Endothelial cell of umbilical vein (primary cell): ENCODE data around the gene SAMD4B. TPM values are rescaled to one million over a fixed set of nuclear protein-coding genes. Genes with fewer than 3 reads are reported as not detected.
A peak's percentile ranks its signal among the peaks of the same experiment; 100 is the strongest.

ENCODE experiments used
- BruUV-seq: library from RNA; stranded (reverse); fragments of 400-500 nt; replicated peaks from 2 replicates; lab custom pipeline; 2021; lab: Mats Ljungman, UMichigan
- CTCF ChIA-PET: fragments of 300-600, 350-600 bp; sonication (Branson Sonifier 250); formaldehyde crosslinking; loops from one replicate; lab custom pipeline; 2021; ENCODE audit warnings: antibody characterized with exemption, inconsistent platforms; lab: Charles Lee
- POLR2A ChIA-PET: fragments of 300-600, 350-600 bp; sonication (Branson Sonifier 250); formaldehyde crosslinking; loops from one replicate; lab custom pipeline; 2021; ENCODE audit warnings: antibody characterized with exemption, inconsistent platforms; lab: Charles Lee
- DNase-seq: peaks from one replicate; pipeline ENCODE4 v3.0.0-alpha.2; 2011; ENCODE audit warnings: low read depth, low spot score
- FAIRE-seq: peaks from 2 replicates; lab custom pipeline; 2011; peaks lifted over from hg19 to GRCh38; lab: Jason Lieb, UNC
- H2AFZ ChIP-seq: 2 replicates; pipeline ENCODE4 v1.6.0; 2012; ENCODE audit warnings: low read depth, low read length, control low read depth, inconsistent platforms
- H3K27ac ChIP-seq: 2 replicates; pipeline ENCODE4 v1.5.1; 2011; ENCODE audit warnings: low read depth, mild to moderate bottlenecking, control low read depth, low read length, moderate library complexity; ENCODE audit not compliant: insufficient read depth
- H3K27me3 ChIP-seq, 2 experiments: 2 replicates each; pipeline versions ENCODE4 v1.6.0 to v1.6.1; 2011; ENCODE audit warnings: low read length in 2 of 2, mixed read lengths in 1 of 2; ENCODE audit not compliant: control insufficient read depth in 2 of 2, insufficient read depth in 2 of 2
- H3K36me3 ChIP-seq, 2 experiments: 2 replicates in 1 of 2; 3 replicates in 1 of 2; pipeline ENCODE4 v1.5.1; 2011; ENCODE audit warnings: low read length in 2 of 2, mild to moderate bottlenecking in 1 of 2, moderate library complexity in 1 of 2; ENCODE audit not compliant: control insufficient read depth in 2 of 2, insufficient read depth in 2 of 2; ENCODE audit errors: extremely low read depth in 1 of 2
- H3K4me1 ChIP-seq: 3 replicates; pipeline ENCODE4 v1.5.1; 2011; ENCODE audit warnings: mild to moderate bottlenecking, low read length; ENCODE audit not compliant: control insufficient read depth, insufficient read depth; ENCODE audit errors: extremely low read depth
- H3K4me2 ChIP-seq: 2 replicates; pipeline ENCODE4 v1.6.1; 2011; ENCODE audit warnings: low read length, control low read depth, mixed read lengths; ENCODE audit not compliant: insufficient read depth
- H3K4me3 ChIP-seq, 3 experiments: fragments of 200-600 bp in 1 of 3; sonication (generic), shearing (Covaris generic) in 1 of 3; replicated peaks in 1 of 3; 2 replicates each; pipeline ENCODE4 v1.5.1; 2011 to 2016; ENCODE audit warnings: control low read depth in 3 of 3, low read length in 3 of 3, mild to moderate bottlenecking in 2 of 3, inconsistent platforms in 1 of 3, low read depth in 1 of 3, moderate library complexity in 1 of 3; ENCODE audit not compliant: insufficient read depth in 1 of 3
- H3K79me2 ChIP-seq: 2 replicates; pipeline ENCODE4 v1.6.0; 2012; ENCODE audit warnings: low read length, inconsistent platforms; ENCODE audit not compliant: control insufficient read depth, insufficient read depth
- H3K9ac ChIP-seq: replicated peaks from 2 replicates; pipeline ENCODE3; 2011; ENCODE audit warnings: low read length, control low read depth; ENCODE audit not compliant: insufficient read depth; ENCODE audit errors: extremely low read depth
- H3K9me1 ChIP-seq: replicated peaks from 3 replicates; pipeline ENCODE4 v1.6.0; 2011; ENCODE audit warnings: mild to moderate bottlenecking, low read length; ENCODE audit not compliant: control insufficient read depth, insufficient read depth; ENCODE audit errors: extremely low read depth
- H3K9me3 ChIP-seq: replicated peaks from 2 replicates; pipeline ENCODE4 v1.5.1; 2012; ENCODE audit warnings: low read length, inconsistent platforms; ENCODE audit not compliant: control insufficient read depth, insufficient read depth
- H4K20me1 ChIP-seq: replicated peaks from 2 replicates; pipeline ENCODE3; 2011; ENCODE audit warnings: mild to moderate bottlenecking, low read length; ENCODE audit not compliant: control insufficient read depth, insufficient read depth; ENCODE audit errors: extremely low read depth
- EZH2 ChIP-seq: IDR thresholded peaks from 2 replicates; pipeline ENCODE4 v1.6.1; 2012; ENCODE audit warnings: borderline replicate concordance, low read depth, mild to moderate bottlenecking, moderate library complexity, low read length, inconsistent platforms; ENCODE audit not compliant: severe bottlenecking
- FOS ChIP-seq: IDR thresholded peaks from 2 replicates; pipeline ENCODE4 v1.6.1; 2011; ENCODE audit warnings: mild to moderate bottlenecking, low read length, moderate library complexity, borderline replicate concordance; ENCODE audit not compliant: insufficient read depth
- GATA2 ChIP-seq: IDR thresholded peaks from 2 replicates; pipeline ENCODE4 v1.7.0; 2011; ENCODE audit warnings: low read depth, mild to moderate bottlenecking, moderate library complexity, mixed read lengths, low read length; ENCODE audit not compliant: insufficient read length, insufficient read depth
- JUN ChIP-seq: IDR thresholded peaks from 2 replicates; pipeline ENCODE4 v1.6.1; 2011; ENCODE audit warnings: borderline replicate concordance, low read depth; ENCODE audit not compliant: insufficient read length, insufficient read depth
- MYC ChIP-seq: IDR thresholded peaks from one replicate; pipeline ENCODE4 v1.6.1; 2011; ENCODE audit warnings: mild to moderate bottlenecking, low read depth, low read length
- POLR2A ChIP-seq: IDR thresholded peaks from 2 replicates; pipeline ENCODE4 v1.6.1; 2012; ENCODE audit warnings: low read depth, mild to moderate bottlenecking, control low read depth, low read length
- POLR2AphosphoS5 ChIP-seq: IDR thresholded peaks from 2 replicates; pipeline ENCODE4 v1.6.1; 2012; ENCODE audit warnings: low read depth, mild to moderate bottlenecking, control low read depth, low read length, moderate library complexity; ENCODE audit not compliant: insufficient read depth
- dilution Hi-C: fragments of 300-500 bp; cut with MboI; formaldehyde crosslinking; loops from one replicate; pipeline ENCODE4 v1.15.0; 2019; ENCODE audit warnings: low sequenced_read_pairs; ENCODE audit not compliant: extremely low pct_ligation_motif_present
- intact Hi-C: fragments of 100-400 bp; cut with micrococcal nuclease; formaldehyde crosslinking; loops from one replicate; pipeline ENCODE4 v1.10.0; 2022
- microRNA-seq: library from miRNA; unstranded; fragments of <30 nt; microRNA quantifications from one replicate; pipeline ENCODE4 v1.2.0, GENCODE V29; 2021; ENCODE audit warnings: borderline number of aligned reads, borderline replicate concordance
- polyA plus RNA-seq, 4 experiments: library from polyadenylated mRNA; depleted of rRNA in 3 of 4; stranded (reverse) in 3 of 4; unstranded in 1 of 4; fragments of >200 nt; gene quantifications; 2 replicates each; pipeline versions ENCODE4 v1.2.1 to v1.2.3, GENCODE V29; 2011 to 2012; ENCODE audit warnings: missing spikeins in 1 of 4
- small RNA-seq: library from RNA; depleted of rRNA; stranded (forward); fragments of <200 nt; gene quantifications from one replicate; pipeline ENCODE3, GENCODE V24; 2012; ENCODE audit warnings: low replicate concordance, low read depth; ENCODE audit not compliant: insufficient read depth, insufficient read length
- total RNA-seq: library from RNA; stranded (reverse); gene quantifications from 2 replicates; pipeline ENCODE4 v1.2.3, GENCODE V29; 2021
- TF ChIP-seq, protein P1 (sequence below), 2 donors: IDR thresholded peaks; 1 replicate in 1 of 2; 2 replicates in 1 of 2; pipeline ENCODE4 v1.5.1; 2011; ENCODE audit warnings: low read length in 2 of 2, mild to moderate bottlenecking in 2 of 2, moderate library complexity in 2 of 2, control low read depth in 1 of 2, inconsistent platforms in 1 of 2, low read depth in 1 of 2; ENCODE audit not compliant: insufficient read depth in 1 of 2; ENCODE audit errors: extremely low read depth in 1 of 2
- TF ChIP-seq, protein P2 (sequence below): IDR thresholded peaks from 2 replicates; pipeline ENCODE4 v1.6.1; 2011; ENCODE audit not compliant: insufficient read depth, insufficient read length

The SAMD4B gene
- total and polyA plus RNA-seq, 2 donors (not counting 3 experiments of a cell fraction or from before 2014, with no cell fraction given): 82.1 to 84.2 TPM

DNA sequence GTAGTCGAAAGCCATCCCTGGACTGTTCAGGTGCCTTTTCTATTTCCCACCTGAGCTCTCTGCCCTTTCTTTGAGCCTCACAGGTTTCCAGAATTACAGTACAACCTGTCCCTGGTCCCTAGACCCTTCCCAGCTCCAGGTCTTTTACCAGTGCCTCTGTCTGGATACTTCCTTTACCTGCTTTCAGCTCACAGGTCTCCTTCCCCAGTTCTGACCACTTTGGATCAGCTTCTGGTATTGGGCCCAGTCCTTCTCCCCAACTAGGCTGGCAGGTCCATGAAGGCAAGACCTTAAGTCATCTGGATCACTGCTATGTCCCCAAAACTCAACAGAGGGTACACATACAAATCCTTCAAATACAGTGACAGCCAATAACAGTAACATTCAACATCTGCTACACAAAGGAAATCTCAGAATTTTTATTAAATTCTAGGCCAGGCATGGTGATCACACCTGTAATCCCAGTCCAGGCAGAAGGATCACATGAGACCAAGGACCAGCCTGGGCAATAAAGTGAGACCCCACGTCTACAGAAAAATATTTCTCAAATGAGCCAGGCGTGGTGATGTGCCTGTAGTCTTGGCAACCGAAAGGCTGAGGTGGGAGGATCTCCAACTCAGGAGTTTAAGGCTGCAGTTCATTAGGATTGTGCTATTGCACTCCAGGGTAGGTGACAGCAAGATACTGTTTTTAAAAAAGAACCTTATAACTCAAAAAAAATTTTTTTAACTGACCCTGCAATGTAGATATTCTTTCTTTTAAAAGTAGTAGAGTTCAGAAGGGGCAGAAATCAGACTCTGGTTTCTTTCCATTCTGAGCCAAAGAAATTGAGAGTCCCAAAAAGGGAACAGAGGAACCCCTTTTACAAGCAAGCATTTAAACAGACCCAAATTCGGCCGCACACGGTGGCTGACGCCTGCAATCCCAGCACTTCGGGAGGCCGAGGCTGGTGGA is 92.2 kb downstream of the SAMD4B start:
- BruUV-seq: TSS peak; percentile 42

More for the DNA sequence above, 92.2 kb downstream of the SAMD4B start:
- intact Hi-C loops: loop anchor here (5.0 kb wide), 1 partner anchor 92 kb away; the partner anchor contains the start of gene SAMD4B
- peak overlapping the region; percentile 96 for H3K4me3 ChIP-seq
- DNase-seq (no peak), FAIRE-seq (no peak)
- peak overlapping the region; percentile 96 for H3K27ac ChIP-seq
- H2AFZ ChIP-seq: no peak overlapping the region
- H3K27me3 ChIP-seq: no peaks in the 10 kb centered on the region
- H3K4me2 ChIP-seq: peak overlapping the region; percentile 84
- peak overlapping the region; percentile 100 for H3K9ac ChIP-seq
- H3K79me2 ChIP-seq: peaks cover 31% of the 10 kb centered on the region
- H3K4me1 ChIP-seq: peaks cover 29% of the 10 kb centered on the region
- no peaks in the 10 kb centered on the region for H3K9me1 ChIP-seq
- TF ChIP-seq, protein P1, sequence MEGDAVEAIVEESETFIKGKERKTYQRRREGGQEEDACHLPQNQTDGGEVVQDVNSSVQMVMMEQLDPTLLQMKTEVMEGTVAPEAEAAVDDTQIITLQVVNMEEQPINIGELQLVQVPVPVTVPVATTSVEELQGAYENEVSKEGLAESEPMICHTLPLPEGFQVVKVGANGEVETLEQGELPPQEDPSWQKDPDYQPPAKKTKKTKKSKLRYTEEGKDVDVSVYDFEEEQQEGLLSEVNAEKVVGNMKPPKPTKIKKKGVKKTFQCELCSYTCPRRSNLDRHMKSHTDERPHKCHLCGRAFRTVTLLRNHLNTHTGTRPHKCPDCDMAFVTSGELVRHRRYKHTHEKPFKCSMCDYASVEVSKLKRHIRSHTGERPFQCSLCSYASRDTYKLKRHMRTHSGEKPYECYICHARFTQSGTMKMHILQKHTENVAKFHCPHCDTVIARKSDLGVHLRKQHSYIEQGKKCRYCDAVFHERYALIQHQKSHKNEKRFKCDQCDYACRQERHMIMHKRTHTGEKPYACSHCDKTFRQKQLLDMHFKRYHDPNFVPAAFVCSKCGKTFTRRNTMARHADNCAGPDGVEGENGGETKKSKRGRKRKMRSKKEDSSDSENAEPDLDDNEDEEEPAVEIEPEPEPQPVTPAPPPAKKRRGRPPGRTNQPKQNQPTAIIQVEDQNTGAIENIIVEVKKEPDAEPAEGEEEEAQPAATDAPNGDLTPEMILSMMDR (IDR thresholded peaks at IDR 0.05; ENCODE audit: extremely low read depth in 1 of 2, insufficient read depth in 1 of 2, low read depth in 1 of 2, low read length in 2 of 2): no peak
- no peak for TF ChIP-seq FOS
- TF ChIP-seq JUN: no peak
- no peak for TF ChIP-seq POLR2A
- no peak for TF ChIP-seq MYC
- no peak for TF ChIP-seq EZH2
- TF ChIP-seq, protein P2, sequence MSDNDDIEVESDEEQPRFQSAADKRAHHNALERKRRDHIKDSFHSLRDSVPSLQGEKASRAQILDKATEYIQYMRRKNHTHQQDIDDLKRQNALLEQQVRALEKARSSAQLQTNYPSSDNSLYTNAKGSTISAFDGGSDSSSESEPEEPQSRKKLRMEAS: no peak
- TF ChIP-seq GATA2: no peak
- no peak for TF ChIP-seq POLR2AphosphoS5
- H3K36me3 ChIP-seq: peaks cover 11 to 16% of the 10 kb centered on the region in 2 experiments
- H4K20me1 ChIP-seq: no peaks in the 10 kb centered on the region
- dilution Hi-C loops: no loop called here
- CTCF ChIA-PET: interaction anchor here (1.5 to 1.8 kb wide), 3 partner anchors 20 to 36 kb away, joined by 6 to 13 read pairs (median 9); partner anchors contain the start of gene PLEKHG2
- POLR2A ChIA-PET: interaction anchor here (0.6 to 1.7 kb wide), 5 partner anchors 10 to 43 kb away, joined by 3 to 18 read pairs (median 9); partner anchors contain the start of gene PLEKHG2
- no peaks in the 10 kb centered on the region for H3K9me3 ChIP-seq

Small RNA genes within 50 kb of the gene (microRNA-seq; reads per million reads assigned to microRNA genes)
- not detected for gene MIR4530

Small RNA genes within 50 kb of the gene (small RNA-seq; reads per million reads assigned to genes)
- gene AC011445.2 (not detected), gene MIR4530 (not detected), gene RN7SL566P (not detected)

Other genes with a start within 250 kb of the SAMD4B start
- 49.6 and 55.4 TPM in 2 replicates for gene PAK4, start 216.6 kb upstream of the SAMD4B start, total RNA-seq
- gene PAK4, start 216.6 kb upstream of the SAMD4B start, polyA plus RNA-seq: 39.8 and 48.4 TPM in 2 replicates
- not detected in 2 replicates for gene NCCRP1, start 145.5 kb upstream of the SAMD4B start, total RNA-seq
- gene NCCRP1, start 145.5 kb upstream of the SAMD4B start, polyA plus RNA-seq: 0.06 TPM in 1 of 2 replicates, not detected in the other
- gene SYCN, start 138.2 kb upstream of the SAMD4B start, total RNA-seq: not detected in 2 replicates
- gene SYCN, start 138.2 kb upstream of the SAMD4B start, polyA plus RNA-seq: not detected in 2 replicates
- not detected in 2 replicates for gene IFNL3, start 97.4 kb upstream of the SAMD4B start, total RNA-seq
- not detected in 2 replicates for gene IFNL3, start 97.4 kb upstream of the SAMD4B start, polyA plus RNA-seq
- gene IFNL4, start 93.6 kb upstream of the SAMD4B start, total RNA-seq: not detected in 2 replicates
- not detected in 2 replicates for gene IFNL4, start 93.6 kb upstream of the SAMD4B start, polyA plus RNA-seq
- not detected in 2 replicates for gene IFNL2, start 74.0 kb upstream of the SAMD4B start, total RNA-seq
- gene IFNL2, start 74.0 kb upstream of the SAMD4B start, polyA plus RNA-seq: not detected in 2 replicates
- not detected in 2 replicates for gene IFNL1, start 46.0 kb upstream of the SAMD4B start, total RNA-seq
- gene IFNL1, start 46.0 kb upstream of the SAMD4B start, polyA plus RNA-seq: not detected in 2 replicates
- gene LRFN1, start 21.6 kb upstream of the SAMD4B start, total RNA-seq: 1.4 and 1.5 TPM in 2 replicates
- 0.38 and 0.39 TPM in 2 replicates for gene LRFN1, start 21.6 kb upstream of the SAMD4B start, polyA plus RNA-seq
- gene GMFG, start 6.4 kb upstream of the SAMD4B start, total RNA-seq: 39.5 and 41.5 TPM in 2 replicates
- 9.2 and 13.7 TPM in 2 replicates for gene GMFG, start 6.4 kb upstream of the SAMD4B start, polyA plus RNA-seq
- 53.6 and 55.1 TPM in 2 replicates for gene PAF1, start 48.7 kb downstream of the SAMD4B start, total RNA-seq
- gene PAF1, start 48.7 kb downstream of the SAMD4B start, polyA plus RNA-seq: 77.9 and 90.8 TPM in 2 replicates
- gene MED29, start 49.0 kb downstream of the SAMD4B start, total RNA-seq: 24.7 and 25.5 TPM in 2 replicates
- 50.4 and 60.3 TPM in 2 replicates for gene MED29, start 49.0 kb downstream of the SAMD4B start, polyA plus RNA-seq
- 12.2 and 26.5 TPM in 2 replicates for gene ZFP36, start 64.4 kb downstream of the SAMD4B start, total RNA-seq
- gene ZFP36, start 64.4 kb downstream of the SAMD4B start, polyA plus RNA-seq: 16.3 and 21.7 TPM in 2 replicates
- 74.1 TPM in 2 replicates for gene PLEKHG2, start 70.2 kb downstream of the SAMD4B start, total RNA-seq
- gene PLEKHG2, start 70.2 kb downstream of the SAMD4B start, polyA plus RNA-seq: 26.4 and 44.7 TPM in 2 replicates
- 1,735 and 1,768 TPM in 2 replicates for gene RPS16, start 93.5 kb downstream of the SAMD4B start, total RNA-seq
- 5,244 and 6,084 TPM in 2 replicates for gene RPS16, start 93.5 kb downstream of the SAMD4B start, polyA plus RNA-seq
- gene SUPT5H, start 103.2 kb downstream of the SAMD4B start, total RNA-seq: 108 and 120 TPM in 2 replicates
- gene SUPT5H, start 103.2 kb downstream of the SAMD4B start, polyA plus RNA-seq: 81.8 and 87.6 TPM in 2 replicates
- 85.7 and 86.1 TPM in 2 replicates for gene TIMM50, start 138.4 kb downstream of the SAMD4B start, total RNA-seq
- 118 and 124 TPM in 2 replicates for gene TIMM50, start 138.4 kb downstream of the SAMD4B start, polyA plus RNA-seq
- 0.40 and 0.55 TPM in 2 replicates for gene DLL3, start 156.5 kb downstream of the SAMD4B start, total RNA-seq
- 0.73 and 0.89 TPM in 2 replicates for gene DLL3, start 156.5 kb downstream of the SAMD4B start, polyA plus RNA-seq
- gene SELENOV, start 172.7 kb downstream of the SAMD4B start, total RNA-seq: not detected in 2 replicates
- not detected in 2 replicates for gene SELENOV, start 172.7 kb downstream of the SAMD4B start, polyA plus RNA-seq
- gene EID2B, start 190.4 kb downstream of the SAMD4B start, total RNA-seq: 3.0 and 3.9 TPM in 2 replicates
- gene EID2B, start 190.4 kb downstream of the SAMD4B start, polyA plus RNA-seq: 1.6 and 1.7 TPM in 2 replicates
- 17.4 and 19.2 TPM in 2 replicates for gene EID2, start 197.7 kb downstream of the SAMD4B start, total RNA-seq
- 6.6 TPM in 2 replicates for gene EID2, start 197.7 kb downstream of the SAMD4B start, polyA plus RNA-seq